HG03565 (cell line): Measurements from ENCODE around the gene RTL10.

Source experiments
- ATAC-seq: cut with Tn5 transposase; IDR thresholded peaks from one replicate; pipeline ENCODE4 v1.9.1; 2021; ENCODE audit warnings: mild to moderate bottlenecking, moderate library complexity; ENCODE audit not compliant: unreplicated experiment

RTL10 gene

DNA sequence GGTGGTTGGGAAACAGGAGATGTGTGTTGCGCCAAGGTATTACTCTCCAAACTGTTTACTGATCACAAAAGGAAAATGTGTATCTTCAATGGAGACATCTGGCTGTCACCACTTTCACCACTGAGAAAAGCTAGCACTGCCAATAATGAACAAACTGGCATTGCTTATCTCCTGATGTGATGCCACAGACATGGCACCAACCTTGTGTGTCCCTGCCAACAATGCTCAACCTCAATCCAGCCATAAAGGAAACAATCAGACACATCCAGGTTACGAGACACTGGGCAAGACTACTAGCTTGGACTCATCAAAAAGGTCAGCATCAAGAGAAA is 28.1 kb downstream of the RTL10 start:
- no peak for ATAC-seq

DNA sequence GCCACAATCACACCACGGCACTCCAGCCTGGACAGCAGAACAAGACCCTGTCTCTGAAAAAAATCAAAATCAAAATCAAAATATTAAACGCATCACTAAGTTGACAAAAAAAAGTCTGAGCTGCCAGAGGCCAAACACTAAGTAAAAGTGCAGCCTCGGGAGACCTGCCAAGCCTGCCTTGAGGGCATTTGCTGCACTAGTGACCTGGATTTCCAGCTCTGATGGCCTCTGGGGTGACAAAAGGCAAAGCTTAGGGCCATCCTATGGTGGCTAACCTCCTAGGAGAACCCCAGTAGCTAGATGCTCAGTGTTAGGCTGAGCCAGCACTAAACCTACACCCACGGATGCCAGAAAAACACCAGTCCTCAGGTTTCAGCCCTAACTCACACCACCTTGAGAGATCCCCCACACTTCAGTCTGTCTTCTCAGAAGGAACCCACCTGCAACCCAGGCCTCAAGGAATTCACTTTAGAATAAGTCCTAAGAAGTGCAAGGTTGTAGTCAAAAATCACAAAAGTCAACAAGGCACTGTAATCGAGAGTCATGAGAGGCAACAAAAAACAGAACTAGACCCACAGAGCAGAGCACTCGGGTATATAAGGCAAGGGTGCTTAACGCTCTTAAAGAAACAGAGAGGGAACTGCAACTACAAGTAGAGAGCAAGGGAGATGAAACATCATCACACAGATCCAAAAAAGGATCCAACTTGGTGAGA is 28.6 kb downstream of the RTL10 start:
- ATAC-seq = no peak

DNA sequence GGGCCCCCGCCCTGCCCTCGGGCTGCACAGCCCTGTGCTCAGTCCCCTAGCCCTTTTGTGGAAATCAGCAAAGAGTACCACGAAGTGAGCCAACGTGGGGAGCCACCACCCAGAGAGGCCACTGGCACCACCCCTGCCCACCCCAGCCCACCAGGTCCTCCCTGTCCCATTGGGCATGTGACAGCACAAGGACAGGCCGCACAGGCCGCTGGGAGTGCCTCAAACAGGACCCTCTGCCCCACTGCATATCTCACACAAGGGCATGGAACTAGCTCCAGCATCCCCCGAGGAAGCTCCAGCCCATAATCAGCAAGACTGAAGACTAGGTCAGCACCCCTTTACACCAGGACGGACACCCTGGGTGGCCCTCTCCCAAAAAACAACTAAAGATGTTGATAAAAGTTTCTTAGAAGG is 29.7 kb downstream of the RTL10 start:
- no peak for ATAC-seq

DNA sequence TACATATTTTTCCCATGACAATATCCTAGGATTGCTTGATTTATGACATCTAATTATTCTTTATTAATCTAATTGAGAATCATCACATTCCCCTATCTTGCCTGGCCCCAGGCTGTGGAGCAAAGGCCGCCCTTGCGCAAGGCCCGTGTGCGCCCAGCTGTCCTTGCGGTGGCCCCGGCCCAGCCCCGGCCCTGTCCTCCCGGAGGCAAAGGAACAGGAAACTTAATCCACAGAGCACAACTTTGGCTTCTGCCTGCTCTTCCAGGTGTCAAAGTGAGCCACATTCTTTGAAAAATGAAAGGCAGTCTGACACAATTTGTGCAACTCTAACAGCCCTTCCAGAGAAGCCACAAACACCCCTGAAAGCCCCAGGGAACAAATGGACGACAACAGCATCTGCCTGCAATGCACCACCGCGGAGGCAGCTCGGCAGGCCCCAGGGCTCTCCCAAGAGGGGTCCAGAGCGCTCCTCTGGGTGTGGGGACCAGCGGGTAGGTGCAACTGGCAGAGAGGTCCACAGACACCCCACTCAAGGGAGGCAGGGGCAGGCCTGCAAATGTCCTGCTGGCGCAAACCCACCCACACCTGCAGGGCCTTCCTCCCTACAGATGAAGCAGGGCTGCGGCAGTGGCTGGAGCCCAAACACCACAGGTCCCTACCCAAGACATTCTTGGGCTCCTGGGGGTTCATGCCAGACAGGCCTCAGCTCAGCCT is 30.3 kb downstream of the RTL10 start:
- no peak for ATAC-seq

DNA sequence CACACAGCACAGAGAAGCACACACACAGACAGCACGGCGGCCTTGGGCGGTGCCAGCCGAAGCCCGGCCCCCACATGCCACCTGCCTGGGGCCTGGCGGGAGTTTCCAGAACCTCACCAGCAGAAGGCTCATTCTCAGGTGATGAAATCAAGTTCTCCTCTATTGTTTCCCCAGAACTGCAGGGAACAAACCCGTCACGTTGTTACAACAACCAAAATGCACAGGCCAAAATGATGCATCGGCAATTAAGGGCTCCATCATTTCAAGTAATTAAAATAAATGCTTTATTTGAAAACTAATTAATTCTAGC is 30.8 kb downstream of the RTL10 start:
- no peak for ATAC-seq

DNA sequence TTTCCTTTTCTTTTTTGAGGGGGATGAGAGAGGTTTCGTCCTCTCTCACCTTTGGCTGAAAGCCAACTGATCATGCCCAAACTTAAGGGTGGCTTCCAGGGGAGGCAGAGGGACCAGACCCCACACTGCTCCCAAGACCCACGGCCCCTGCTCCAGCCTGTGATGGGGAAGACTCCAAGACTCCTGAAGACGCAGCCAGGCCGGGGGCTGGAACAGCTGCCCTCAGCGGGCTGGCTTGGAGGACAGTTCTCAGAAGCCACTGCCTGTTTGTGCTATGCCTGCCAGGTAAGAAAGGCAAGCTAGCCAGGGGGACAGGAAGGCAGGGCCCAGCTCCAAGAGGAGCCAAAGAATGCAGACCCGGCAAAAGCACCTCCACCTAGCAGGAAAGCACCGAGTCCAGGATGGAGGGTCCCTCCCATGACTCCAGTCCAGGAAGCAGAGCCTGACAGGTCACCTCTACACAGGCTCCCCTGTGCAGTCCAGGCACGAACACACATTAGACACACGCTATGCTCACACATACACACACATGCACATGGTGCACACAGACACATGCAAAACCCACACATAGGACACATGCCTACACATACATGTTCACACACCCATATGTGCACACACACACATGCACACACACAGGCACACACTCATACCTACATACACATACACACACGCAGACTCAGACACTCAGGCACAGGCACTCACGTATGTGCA is 31.3 kb downstream of the RTL10 start:
- ATAC-seq = no peak

GRCh38 chr22:19822301-19823117 is 32.2 kb downstream of the RTL10 start:
- ATAC-seq = no peak

DNA sequence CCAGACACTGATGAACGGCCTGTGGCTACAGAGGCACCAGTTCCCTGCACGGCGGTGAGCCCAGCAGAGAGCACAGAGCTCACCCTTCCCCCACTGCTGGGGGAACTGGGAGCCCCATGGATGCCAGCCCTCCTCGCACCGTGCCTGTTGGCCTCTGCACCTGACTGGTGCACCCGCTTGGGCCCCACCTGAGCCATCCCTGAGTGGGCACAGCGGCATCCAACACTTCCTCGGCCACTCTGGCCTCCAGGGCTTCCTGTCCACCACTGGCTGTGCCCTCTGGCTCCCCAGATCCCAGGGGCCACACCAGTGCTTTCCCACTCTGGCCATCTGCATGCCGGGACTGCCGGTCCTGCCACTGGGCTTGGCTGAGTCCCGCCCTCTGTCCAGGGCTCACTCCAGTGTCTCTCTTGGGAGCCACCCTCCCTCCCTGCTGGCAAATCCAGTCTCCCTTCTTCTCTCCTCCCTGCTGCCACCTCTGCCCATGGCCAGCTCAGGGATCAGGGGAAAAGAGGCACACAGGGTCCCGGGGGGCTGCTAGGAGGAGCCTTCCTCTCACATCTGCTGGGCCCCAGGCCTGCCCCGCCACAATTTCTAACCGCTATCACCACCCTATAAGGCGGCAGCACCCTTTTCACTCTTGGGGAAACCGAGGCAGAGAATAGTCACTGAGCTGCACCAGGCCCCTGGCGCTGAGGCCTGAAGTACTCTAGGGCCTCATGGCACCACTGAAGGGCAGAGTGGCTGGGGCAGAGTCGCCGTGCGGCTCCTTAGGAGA is 33.0 kb downstream of the RTL10 start:
- ATAC-seq = no peak

- ATAC-seq = no peak
Measured at GRCh38 chr22:19820880-19821522, 33.7 kb downstream of the RTL10 start.

- no peak for ATAC-seq
Measured at GRCh38 chr22:19819911-19820879, 34.5 kb downstream of the RTL10 start.

GRCh38 chr22:19819208-19819910 is 35.3 kb downstream of the RTL10 start:
- no peak for ATAC-seq

- no peak for ATAC-seq
Measured at GRCh38 chr22:19818324-19819207, 36.1 kb downstream of the RTL10 start.

- ATAC-seq = no peak
Measured at GRCh38 chr22:19816372-19817119, 38.1 kb downstream of the RTL10 start.

DNA sequence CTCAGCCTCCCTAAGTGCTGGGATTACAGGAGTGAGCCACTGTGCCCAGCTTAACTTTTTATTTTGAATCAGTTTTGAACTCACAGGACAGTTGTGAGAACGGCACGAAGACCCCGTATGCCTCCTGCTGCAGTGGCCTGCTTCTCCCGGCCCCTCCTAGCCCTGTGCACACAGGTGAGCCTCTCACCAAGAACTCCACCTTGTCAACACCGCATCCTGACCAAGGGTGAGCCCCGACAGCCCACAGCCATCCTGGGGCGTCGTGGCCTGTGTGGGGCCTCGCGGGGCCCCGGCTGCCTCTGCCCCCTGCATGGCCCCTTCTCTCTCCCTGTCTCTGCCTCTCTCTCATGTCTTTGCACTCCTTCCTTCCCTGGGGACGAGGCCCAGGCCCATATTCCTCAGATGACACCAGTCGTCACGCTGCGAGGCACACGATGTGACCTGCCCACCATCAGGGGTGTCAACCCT is 38.8 kb downstream of the RTL10 start:
- ATAC-seq = no peak

DNA sequence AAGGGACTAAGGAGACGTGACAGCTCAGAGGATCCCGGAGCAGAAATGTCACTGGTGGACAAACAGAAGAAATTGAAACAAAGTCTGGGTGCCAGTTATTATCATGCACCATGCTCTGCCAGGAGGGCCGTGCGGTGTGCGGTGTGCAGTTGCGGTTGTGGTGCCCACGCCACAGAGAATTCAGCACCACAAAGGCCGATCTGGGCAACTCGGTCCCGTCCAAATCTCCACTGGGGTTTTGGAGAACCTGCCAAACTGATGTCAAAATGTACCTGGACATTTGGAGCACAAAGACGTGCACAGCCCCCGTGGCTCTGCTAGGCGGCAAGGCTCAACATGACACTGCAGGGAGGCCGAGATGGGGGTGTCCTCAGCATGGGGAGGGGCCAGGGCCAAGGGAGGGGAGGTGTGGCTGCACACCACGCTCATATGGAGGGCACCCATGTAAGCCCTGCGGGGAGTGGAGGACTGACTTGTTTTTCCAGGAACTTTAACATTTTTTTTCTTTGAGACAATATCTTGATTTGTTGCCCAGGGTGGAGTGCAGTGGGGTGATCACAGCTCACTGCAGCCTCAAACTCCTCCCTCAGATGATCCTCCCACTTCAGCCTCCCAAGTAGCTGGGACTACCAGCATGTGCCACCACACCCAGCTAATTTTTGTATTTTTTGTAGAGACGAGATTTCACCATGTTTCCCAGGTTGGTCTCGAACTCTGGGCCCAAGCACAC is 39.4 kb downstream of the RTL10 start:
- ATAC-seq = no peak

DNA sequence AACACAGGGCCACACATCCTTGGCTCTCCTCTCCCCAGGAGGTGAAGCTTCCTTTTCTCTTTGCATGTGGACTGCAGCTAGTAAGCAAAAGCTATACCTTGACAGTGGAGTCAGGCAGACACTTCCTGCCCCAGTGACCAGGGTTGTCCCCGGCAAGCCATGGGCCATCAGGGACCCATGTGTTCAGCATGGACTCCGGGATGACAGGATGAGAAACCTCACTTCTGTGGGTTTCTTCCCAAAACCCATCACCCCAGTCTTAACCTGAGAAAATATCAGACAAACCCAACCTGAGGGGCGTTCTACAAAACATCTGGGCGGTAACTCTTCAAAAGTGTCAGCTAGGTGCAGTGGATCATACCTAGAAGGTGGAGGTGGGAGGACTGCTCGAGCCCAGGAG is 40.2 kb downstream of the RTL10 start:
- ATAC-seq = no peak
